Fibroblast of skin of scalp (primary cell): ENCODE results near the gene PCSK2.
A peak's percentile ranks its signal among the peaks of the same experiment; 100 is the strongest.

ENCODE experiments used
- DNase-seq: peaks from one replicate; pipeline ENCODE4 v3.0.0-alpha.2; 2013

PCSK2 gene

GRCh38 chr20:17343091-17343490 lies 116.3 kb downstream of the PCSK2 start:
- DNase-seq, result peak; percentile 51

GRCh38 chr20:17343656-17344452 lies 117.0 kb downstream of the PCSK2 start:
- peak; percentile 87 for DNase-seq

GRCh38 chr20:17344790-17345189 lies 118.0 kb downstream of the PCSK2 start:
- no peak for DNase-seq

- DNase-seq, result peak; percentile 12
Observed at GRCh38 chr20:17345321-17345720, 118.5 kb downstream of the PCSK2 start.

GRCh38 chr20:17350321-17350720 lies 123.5 kb downstream of the PCSK2 start:
- DNase-seq, result no peak

- DNase-seq, result no peak
Observed at GRCh38 chr20:17357238-17357637, 130.4 kb downstream of the PCSK2 start.

- DNase-seq, result no peak
Observed at GRCh38 chr20:17358854-17359253, 132.0 kb downstream of the PCSK2 start.

GRCh38 chr20:17364681-17365080 lies 137.8 kb downstream of the PCSK2 start:
- no peak for DNase-seq

- no peak for DNase-seq
Observed at GRCh38 chr20:17365831-17366230, 139.0 kb downstream of the PCSK2 start.

- no peak for DNase-seq
Observed at GRCh38 chr20:17369506-17369905, 142.7 kb downstream of the PCSK2 start.

GRCh38 chr20:17372806-17373440 lies 146.1 kb downstream of the PCSK2 start:
- DNase-seq, result no peak

- no peak for DNase-seq
Observed at GRCh38 chr20:17374086-17374485, 147.2 kb downstream of the PCSK2 start.

- no peak for DNase-seq
Observed at GRCh38 chr20:17376031-17376430, 149.2 kb downstream of the PCSK2 start.

- DNase-seq, result no peak
Observed at GRCh38 chr20:17377231-17377630, 150.4 kb downstream of the PCSK2 start.

- no peak for DNase-seq
Observed at GRCh38 chr20:17379651-17380050, 152.8 kb downstream of the PCSK2 start.

GRCh38 chr20:17380801-17381200 lies 154.0 kb downstream of the PCSK2 start:
- peak; percentile 50 for DNase-seq

- DNase-seq, result no peak
Observed at GRCh38 chr20:17381724-17382123, 154.9 kb downstream of the PCSK2 start.

- no peak for DNase-seq
Observed at GRCh38 chr20:17385798-17386197, 159.0 kb downstream of the PCSK2 start.

- no peak for DNase-seq
Observed at GRCh38 chr20:17390655-17391054, 163.8 kb downstream of the PCSK2 start.

- DNase-seq, result no peak
Observed at GRCh38 chr20:17391127-17391771, 164.4 kb downstream of the PCSK2 start.

GRCh38 chr20:17394411-17394810 lies 167.6 kb downstream of the PCSK2 start:
- DNase-seq, result no peak

- no peak for DNase-seq
Observed at GRCh38 chr20:17395729-17396128, 168.9 kb downstream of the PCSK2 start.

GRCh38 chr20:17399303-17399985 lies 172.6 kb downstream of the PCSK2 start:
- no peak for DNase-seq
